Measurements from ENCODE around the gene CLNK.
"Not testable (repeated sequence)": the region's sequence is repeated elsewhere in the genome, so short reads cannot be mapped to it uniquely, and the experiment has no call there.

Gene CLNK

DNA sequence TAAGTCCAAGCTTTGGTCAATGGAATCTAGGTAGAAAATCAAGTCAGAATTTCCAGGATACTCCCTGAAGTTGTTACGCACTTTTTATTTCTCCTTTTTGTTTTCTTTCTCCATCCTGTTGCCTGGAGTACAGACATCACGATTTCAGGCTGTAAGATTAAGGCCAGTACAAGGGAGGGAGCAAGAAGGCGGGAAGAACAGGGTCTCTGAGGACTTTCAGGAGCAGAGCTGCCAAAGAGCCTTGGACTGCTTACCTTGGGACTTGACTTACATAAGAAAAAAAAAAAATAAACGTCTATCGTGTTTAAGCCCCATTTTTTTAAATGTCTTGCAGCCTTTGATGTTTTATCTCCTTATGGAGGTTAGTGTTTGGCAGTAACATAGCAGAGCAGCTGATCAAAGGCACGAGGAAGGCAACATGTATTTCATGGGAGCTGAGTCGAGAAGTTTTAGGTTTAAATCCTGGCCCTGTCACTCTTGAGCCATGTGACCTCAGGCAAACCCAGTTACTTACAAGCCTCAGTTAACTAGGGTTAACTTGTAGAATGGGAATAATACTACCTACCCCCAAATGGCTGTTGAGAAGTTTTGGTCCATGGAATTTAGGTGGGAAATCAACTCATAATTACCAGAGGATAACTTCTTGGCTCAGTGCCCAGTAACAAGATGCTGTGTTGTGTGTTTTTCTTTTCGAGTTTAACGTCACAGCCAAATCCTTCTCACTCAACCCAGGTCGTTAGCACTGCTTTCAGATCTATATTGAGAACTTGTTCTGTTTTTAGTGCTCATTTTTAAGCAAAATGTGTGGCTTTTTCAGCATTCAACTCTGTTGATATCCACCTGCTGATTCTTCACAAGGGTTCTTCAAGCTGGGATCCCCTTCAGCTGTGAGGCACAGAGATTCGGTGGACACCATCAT lies 106.8 kb downstream of the CLNK start:
- no peak for DNase-seq (ENCODE audit: low read depth)

DNA sequence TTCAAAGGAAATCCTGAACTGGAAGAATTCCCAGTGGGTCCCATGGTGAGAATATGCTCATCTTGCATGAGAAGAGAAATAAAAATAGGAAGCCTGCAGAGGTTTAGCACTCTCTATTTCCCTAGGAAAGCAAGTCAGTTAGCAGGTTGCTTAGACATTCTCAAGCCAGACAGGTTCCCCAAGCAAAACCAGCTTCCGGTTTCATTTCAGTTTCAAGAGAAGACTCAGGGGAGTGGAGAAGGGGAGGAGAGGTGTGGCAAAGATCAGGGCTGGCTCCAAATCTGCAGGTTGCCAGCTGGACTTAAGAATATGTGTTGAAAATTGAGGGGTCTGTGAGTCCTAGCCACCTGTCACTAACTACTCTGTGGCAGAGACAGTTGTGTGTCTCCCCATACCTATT lies 107.5 kb downstream of the CLNK start:
- DNase-seq (ENCODE audit: low read depth), result no peak

DNA sequence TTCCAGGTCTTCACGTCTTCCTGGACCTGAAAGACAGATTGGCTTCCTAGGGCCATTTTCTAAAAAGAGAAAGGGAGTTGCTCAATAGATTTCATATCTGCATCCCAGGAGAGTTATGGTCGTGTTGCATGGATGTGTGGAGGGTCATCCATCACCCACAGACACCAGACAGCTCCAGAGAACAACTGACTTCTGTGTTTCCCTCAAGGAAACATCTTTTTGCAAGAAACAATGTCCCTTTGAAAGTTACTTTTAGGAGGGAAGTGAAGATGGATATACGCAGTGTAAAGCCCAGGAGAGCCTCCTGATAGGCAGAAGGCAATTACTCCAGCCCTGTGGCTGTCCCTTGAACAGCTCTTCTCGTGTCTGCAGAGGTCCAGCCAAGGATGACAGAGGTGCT lies 108.3 kb downstream of the CLNK start:
- no peak for DNase-seq (ENCODE audit: low read depth)

DNA sequence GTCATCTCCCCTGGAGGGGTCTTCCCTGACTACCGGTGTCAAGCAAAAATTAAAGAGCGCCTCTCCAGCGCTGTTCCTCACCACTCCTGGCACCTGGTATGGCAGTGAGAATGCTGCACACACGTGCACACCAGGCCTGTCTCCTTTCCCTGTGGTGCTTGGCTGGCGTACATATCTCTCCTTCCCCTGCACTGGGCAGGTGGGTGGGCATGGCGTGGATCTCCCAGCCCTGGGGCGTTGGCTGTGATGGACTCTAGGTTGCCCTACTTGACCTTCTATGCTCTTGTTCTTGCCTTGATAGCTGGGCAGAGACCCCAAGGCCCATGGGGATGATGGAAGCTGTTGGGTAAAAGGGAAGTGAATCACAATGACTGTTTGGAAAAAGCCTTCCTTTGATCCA lies 109.2 kb downstream of the CLNK start:
- DNase-seq (ENCODE audit: low read depth), result no peak

DNA sequence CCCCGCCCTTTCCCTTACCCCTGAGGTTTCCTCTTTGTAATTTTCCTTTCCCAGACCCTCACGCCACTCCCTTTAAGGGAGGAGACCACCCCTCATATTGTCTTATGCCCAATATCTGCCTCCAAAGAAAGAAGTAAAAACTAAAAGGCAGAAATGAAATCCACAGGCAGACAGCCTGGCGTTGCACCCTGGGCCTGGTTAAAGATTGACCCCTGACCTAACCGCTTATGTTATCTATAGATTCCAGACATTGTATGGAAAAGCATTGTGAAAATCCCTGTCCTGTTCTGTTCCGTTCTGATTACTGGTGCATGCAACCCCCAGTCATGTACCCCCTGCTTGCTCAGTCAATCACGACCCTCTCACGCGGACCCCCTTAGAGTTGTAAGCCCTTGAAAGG lies 110.0 kb downstream of the CLNK start:
- not testable (repeated sequence) for DNase-seq (ENCODE audit: low read depth)

DNA sequence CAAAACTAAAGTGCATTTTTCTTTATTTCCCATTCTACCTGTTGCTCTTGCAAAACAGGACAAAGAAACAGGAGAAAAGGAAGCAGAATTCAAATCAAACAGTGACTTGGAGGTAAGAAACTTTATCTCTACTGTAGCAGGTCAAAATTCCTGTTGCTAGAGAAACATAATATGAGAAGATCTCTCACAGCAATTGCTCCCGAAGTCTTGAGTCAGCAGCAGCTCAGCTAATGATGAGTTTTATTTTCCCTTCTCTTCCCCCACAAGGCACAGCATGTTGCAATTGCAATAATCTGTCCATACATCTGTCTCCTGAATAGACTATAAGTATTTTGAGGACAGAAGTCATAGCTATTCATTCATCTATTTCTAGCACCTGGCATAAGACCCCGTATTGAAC lies 112.7 kb downstream of the CLNK start:
- no peak for DNase-seq (ENCODE audit: low read depth)

DNA sequence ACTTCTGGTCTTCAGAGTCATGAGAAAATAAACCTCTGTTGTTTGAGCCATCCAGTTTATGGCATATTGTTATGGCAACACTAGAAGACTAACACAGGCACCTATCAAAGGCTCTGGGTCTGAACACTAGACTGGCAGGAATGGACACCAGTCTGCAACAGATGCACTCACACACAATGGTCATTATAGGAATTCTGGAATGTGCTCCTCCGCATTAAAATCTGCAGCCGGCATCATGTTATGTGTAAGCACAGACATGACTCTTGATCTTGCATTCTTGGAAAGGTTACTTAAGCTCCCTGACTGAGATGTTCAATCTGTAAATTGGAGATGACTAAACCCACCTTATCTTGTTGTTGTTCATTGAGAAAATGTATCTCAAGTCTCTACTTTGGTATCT lies 115.1 kb downstream of the CLNK start:
- no peak for DNase-seq (ENCODE audit: low read depth)

DNA sequence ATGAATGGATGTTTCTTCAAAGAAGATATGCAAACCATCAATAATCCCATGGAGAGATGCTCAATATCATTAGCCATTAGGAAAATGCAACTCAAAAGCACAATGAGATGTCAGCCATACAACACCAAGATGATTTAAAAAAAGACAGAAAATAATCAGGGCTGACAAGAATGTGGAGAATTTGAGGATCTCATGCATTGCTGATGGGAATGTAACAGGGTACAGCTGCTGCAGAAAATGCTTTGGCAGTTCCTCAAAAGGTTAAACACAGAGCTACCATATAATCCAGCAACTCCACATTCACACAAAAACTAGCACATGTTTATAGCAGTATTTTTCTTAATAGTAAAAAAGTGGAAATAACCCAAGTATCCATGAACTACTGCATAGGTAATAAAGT lies 116.8 kb downstream of the CLNK start:
- DNase-seq (ENCODE audit: low read depth), result no peak

DNA sequence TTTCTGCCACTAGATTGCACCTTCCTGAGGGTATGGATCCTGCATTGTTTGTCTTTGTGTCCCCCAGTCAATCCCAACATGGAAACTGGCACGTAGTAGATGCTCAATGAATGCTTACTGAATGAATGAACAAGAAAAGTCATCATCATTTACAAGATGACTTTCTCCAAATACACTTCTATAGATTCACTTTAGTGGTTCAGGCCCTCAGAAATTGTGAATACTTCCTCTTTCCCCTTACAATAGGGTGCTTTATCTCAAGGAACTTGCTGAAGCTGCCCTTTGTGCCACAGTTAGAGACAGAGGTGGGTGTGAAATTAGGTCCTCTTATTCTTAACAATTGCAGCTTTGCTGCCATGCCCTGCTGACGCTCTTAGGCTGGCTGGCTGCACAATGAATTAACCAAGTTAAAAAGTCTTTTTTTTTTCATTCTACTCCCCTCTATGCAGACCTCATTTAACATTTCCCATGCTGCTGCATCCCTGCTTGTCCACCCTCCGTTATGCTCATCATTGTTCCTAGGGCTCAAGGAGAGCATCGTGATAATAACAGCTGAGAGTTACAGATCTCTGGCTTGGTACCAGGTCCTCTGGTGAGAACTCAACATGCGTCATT lies 119.3 kb downstream of the CLNK start:
- DNase-seq (ENCODE audit: low read depth), result no peak

DNA sequence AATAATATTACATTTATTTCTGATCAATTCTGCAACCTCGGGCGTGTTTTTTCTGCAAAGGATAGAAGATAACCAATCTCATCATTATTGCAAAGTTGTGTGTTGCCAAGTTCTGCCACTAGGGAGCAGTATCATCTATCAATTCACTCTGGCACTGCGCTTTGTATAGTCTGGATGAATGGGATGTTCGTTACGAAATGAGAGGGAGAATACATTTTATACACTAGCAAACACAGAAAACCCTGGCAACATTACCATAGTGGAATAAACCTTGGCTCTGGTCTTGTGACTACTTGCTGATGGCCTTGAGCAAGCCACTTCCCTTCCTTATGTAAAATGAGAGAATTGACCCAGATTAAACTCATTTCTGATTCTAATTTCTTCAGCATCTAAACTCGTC lies 129.9 kb downstream of the CLNK start:
- DNase-seq (ENCODE audit: low read depth), result no peak

DNA sequence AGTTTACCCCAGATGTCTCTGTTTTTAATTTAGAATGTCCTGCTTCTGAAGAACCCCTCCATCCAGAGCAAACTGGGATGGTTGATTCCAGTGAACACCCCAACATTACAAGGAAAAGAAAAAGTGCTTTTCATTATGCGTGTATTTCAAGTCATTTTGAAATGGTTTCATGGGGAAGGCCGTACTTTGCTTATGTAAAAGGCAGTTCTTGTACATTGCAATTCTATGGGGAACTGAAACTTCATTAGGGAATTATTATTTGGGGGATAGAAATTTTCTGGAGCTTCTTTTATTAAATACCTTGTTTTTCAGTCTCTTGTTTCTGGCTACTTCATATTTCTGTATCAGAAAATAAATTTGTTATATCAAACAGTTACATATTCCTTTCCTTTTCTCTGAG lies 130.4 kb downstream of the CLNK start:
- no peak for DNase-seq (ENCODE audit: low read depth)

DNA sequence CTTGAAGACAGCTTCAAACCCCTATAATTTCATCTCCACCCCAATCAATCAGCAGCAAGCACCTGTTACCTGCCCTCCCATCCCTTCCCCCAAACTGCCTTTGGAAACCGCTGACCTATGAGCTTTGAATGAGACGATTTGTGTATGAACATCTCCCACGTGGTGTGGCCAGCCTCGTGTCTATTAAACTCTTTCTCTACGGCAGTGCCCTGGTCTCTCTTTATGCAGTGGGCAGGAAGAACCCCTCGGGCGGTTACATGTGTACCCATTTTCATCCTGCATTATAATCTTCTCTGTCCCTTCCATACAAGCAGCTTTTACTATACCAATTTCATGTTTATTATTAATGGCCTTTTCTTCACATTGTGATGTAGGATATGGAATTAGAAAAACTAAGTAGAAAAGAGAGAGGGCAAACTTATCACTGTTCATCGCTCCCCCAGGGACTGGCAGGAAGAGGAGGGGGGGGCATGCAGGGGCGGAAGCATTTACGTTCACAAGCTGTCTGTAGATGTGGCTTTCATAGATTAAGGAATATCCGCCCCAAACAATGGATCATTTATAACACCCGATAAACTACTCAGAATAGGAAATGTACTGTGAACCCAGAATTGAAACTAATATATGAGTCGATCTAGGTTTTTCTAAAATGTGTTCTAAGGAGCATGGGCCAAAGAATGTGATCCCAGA lies 131.8 kb downstream of the CLNK start:
- no peak for DNase-seq (ENCODE audit: low read depth)

DNA sequence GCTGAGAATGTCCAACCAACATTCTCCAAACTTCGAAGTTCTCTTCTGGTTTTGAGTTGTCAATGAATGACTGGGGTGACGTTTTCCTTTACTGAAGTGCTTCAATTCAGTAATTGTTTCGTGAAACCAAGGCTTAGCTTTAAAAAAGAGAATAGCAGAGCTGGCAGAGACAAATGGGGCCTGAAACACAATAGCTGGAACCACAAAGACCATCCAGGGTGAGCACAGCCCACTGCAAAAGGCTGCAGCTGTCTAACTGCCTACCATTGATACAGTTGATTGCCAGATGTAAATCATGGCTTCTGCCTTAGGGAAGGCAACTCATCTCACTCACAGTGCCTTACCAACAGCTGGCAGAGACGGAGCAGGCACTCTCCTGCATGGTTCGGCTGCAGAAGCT lies 148.7 kb downstream of the CLNK start:
- no peak for DNase-seq (ENCODE audit: low read depth)

DNA sequence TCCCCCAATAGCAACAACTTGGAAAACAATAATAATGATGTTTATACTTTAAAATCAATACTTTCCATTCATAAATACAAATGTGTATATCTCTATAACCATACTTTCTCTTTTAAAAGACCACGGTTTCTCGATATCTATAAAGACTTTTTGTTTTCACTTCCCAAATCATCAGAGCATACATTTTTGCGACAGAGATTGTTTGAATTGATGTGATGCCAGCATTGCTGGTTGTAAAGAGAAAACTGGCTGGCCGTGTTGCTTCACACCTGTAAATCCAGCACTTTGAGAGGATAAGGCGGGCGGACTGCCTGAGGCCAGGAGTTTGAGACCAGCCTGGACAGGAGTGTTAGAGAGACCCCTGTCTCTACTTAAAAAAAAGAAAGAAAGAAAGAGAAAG lies 149.7 kb downstream of the CLNK start:
- DNase-seq (ENCODE audit: low read depth), result no peak

DNA sequence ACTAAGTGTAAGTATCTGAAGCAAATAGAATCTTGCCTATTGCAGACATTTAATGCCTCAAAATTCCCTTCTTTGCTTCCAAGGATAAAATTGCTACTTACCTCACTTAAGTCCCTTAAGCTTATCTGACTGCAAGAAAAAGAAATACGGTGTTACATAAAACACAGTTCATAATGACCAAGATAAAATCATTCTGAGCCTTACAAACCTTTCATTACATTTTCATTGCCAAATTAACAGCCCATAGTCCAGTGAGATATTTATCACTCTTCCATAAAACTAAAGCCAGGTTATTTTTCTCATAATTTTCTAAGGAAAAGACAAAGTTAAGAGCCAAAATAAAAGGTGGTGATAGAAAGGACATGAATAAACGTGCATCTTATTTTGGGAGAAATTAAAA lies 152.4 kb downstream of the CLNK start:
- no peak for DNase-seq (ENCODE audit: low read depth)

DNA sequence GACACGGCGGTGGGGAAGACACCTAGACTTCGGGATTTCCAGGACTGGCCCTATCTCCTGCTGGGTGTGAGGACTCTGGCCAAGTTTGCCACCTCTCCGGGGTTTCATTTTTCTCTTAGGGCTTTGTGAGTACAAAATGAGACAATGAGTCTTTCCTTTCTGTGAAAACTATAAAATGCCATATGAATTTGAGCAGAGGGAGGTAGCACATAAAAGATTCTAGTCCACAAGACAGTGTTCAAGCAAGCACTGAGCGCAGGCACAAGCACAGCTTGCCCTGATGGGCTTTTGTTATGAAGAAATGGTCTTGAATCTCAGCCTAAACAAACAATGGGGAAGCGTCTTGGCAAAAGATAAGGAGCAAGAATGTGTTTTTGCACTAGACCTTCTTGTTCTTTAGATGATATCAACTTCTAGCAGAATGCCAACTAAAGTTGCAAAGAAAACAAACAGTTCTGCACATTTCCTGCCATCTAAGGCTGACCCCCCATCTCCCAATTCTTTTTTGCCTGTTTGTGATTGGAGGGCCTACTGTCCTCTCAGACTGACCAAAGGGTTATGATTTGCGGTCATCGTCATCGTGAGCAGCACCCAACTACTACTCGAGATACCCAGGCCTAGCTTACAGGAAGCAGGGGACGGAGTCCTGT lies 154.3 kb downstream of the CLNK start:
- DNase-seq (ENCODE audit: low read depth), result no peak

DNA sequence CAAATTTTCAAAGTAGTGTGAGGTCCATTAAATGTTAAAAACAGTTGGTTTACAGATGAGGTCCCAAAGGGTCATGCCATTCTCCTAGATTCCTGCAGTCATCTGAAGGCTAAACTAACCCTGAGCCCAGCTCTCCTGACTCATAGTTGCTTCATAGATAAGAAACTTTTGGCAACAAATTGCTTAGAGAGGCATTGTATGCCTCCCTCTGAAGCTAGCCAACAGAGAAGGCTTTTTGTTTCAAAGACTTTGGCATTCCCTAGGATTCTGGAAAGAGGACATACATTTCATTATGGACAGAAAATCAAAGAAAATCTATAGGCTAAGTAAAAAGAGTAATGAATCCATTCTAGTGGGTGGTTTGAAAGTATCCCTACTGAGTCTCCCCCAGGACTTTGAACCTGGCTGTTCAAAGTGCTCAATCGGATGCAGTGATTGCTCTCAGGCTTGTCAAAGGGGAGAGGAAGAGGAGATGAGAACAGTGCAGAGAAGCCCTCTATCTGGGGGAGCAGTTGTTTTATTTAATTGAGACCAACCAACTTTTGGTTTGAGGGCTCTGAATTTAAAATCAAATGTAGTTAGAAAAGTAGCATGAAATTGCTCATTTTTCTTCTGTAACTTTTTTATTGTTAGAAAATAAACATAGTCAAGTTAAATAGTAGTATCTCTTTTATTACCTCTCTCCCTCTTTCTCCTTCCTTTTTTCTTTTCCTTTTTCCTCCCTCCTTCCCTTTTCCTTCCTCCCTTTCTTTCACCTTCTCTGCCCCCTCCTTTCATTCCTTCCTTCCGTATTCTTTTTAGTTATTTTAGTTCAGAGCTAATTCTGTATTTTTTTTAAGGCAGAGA lies 155.1 kb downstream of the CLNK start:
- DNase-seq (ENCODE audit: low read depth), result no peak

DNA sequence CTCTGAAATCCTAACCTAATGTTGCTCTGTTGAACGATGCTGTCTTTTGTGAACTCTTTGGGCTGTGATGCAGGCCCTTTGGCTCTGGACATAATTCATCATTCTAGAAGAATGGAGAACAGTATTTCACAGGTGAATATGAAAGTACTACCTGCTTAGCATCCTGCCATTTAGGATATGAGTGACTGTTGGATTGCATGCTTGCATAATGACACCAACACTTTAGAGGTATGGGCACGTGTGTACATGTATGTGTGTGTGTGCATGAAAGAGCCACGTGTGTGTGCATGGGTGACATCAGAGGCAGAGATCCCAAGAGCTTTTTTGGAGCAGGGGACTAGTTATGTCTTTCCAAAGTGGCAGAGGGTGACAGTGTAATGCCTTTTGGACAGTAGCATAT lies 157.1 kb downstream of the CLNK start:
- no peak for DNase-seq (ENCODE audit: low read depth)

DNA sequence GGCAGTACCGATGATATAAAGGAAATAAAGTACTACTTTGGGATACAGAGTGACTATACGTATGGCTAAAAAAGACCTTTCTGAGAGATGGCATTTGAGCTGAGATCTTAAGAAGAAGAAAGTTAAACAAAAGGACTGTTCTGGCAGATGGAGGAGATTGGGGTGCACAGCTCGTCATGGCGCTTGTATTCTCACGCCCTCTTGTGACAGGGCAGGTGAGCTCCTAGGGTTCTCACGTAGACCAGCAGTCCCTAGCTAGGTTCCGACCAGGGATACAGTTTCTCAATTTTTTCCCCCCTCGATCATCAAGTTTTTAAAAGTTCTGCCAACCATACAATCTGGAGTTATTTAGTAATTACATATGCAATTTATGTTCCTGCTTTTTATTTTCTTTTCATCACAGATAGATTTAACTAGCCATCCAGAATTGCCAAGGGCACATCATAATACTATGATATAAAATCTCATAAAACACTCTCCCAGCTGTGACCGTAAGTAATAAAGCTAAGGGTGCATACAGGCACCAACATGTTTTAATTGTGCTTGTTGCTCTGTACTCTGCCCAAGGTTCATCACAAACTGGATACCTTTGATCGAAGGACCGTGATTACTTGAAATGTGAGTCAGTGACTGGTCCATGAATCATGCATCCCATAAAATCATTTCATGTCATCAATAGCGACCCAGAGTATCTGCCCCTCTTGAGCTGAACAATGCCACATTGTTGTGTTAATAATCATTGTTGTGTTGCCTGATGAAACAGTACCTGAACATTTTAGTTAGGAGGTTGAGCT lies 157.9 kb downstream of the CLNK start:
- no peak for DNase-seq (ENCODE audit: low read depth)

DNA sequence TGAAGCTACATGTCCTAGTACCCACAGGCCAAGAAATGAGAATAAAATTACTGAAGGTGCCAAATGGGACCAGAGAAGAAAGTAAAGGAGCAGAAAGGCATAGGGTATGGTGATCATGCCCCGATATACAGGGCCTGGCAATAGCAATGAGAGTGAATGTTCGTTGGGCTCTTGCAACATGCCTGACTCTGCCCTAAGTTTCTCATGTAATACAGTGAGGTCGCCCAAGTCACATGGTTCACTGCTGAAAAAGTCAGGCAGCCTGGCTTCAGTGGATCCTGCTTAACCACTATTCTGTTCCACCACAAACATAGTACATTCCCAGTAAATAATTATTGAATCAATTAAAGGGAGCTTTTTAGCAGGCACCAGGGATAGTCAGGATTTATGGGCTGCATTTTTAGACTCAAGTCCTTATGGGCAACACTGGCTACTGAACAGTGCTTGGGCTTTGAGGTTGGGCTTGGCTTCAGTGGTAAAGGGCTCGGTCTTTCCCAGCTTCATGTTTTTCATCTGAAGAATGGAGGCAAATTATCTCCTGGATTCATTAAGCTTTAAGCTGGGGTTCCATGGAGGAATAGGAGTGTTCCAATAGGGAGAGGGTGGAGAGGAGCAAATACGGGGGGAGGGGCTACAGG lies 160.3 kb downstream of the CLNK start:
- no peak for DNase-seq (ENCODE audit: low read depth)

All from stimulated activated CD8-positive, alpha-beta memory T cell treated with anti-CD3 and anti-CD28 coated beads, Interleukin-12 subunit alpha, Interleukin-12 subunit beta, amount 100 ng/mL, for 4 hours (primary cell).